Hematopoietic multipotent progenitor cell treated with erythropoietin and hydrocortisone succinate and interleukin-3 and kit ligand, for 8 days (in vitro differentiated cells): ENCODE data around the gene DDR1.

Experiments
- DNase-seq: peaks from one replicate; pipeline ENCODE4 v3.0.0-alpha.2; 2015

DDR1 gene

GRCh38 chr6:30881392-30882203, 2.7 kb upstream of the DDR1 start:
- no peak for DNase-seq

- DNase-seq, result no peak
These were observed 2.0 kb upstream of the DDR1 start for GRCh38 chr6:30882204-30882758.

GRCh38 chr6:30882759-30883684, 1.3 kb upstream of the DDR1 start:
- no peak for DNase-seq

- peak; percentile 12 for DNase-seq
These were observed 482 bp downstream of the DDR1 start for GRCh38 chr6:30884521-30885480.

- DNase-seq, result no peak
These were observed 1.2 kb downstream of the DDR1 start for GRCh38 chr6:30885481-30885998.

GRCh38 chr6:30885999-30886896, 1.9 kb downstream of the DDR1 start:
- no peak for DNase-seq

- DNase-seq, result no peak
These were observed 2.6 kb downstream of the DDR1 start for GRCh38 chr6:30886897-30887255.

GRCh38 chr6:30887901-30888815, 3.8 kb downstream of the DDR1 start:
- no peak for DNase-seq

- DNase-seq, result no peak
These were observed 4.6 kb downstream of the DDR1 start for GRCh38 chr6:30888816-30889495.

- no peak for DNase-seq
These were observed 5.2 kb downstream of the DDR1 start for GRCh38 chr6:30889496-30889885.

- DNase-seq, result no peak
These were observed 5.8 kb downstream of the DDR1 start for GRCh38 chr6:30889921-30890645.

GRCh38 chr6:30890646-30891449, 6.5 kb downstream of the DDR1 start:
- DNase-seq, result no peak

- no peak for DNase-seq
These were observed 7.1 kb downstream of the DDR1 start for GRCh38 chr6:30891450-30891723.

GRCh38 chr6:30891816-30892538, 7.7 kb downstream of the DDR1 start:
- DNase-seq, result no peak

- no peak for DNase-seq
These were observed 8.8 kb downstream of the DDR1 start for GRCh38 chr6:30893001-30893591.

GRCh38 chr6:30893666-30894065, 9.3 kb downstream of the DDR1 start:
- no peak for DNase-seq

GRCh38 chr6:30894381-30894780, 10.1 kb downstream of the DDR1 start:
- no peak for DNase-seq
